Astrocyte of the spinal cord (primary cell): ENCODE measurements around the gene SERPINB3.
"Not testable (repeated sequence)": the region's sequence is repeated elsewhere in the genome, so short reads cannot be mapped to it uniquely, and the experiment has no call there.

ENCODE experiments used
- DNase-seq: peaks from one replicate; pipeline ENCODE4 v3.0.0; 2011; ENCODE audit warnings: low read depth, low spot score
- H3K4me3 ChIP-seq: 2 replicates; pipeline ENCODE4 v1.5.1; 2011; ENCODE audit warnings: low read depth, mild to moderate bottlenecking, low read length, moderate library complexity
- CTCF ChIP-seq: IDR thresholded peaks from 2 replicates; pipeline ENCODE4 v1.5.1; 2012; ENCODE audit warnings: low read depth, mild to moderate bottlenecking, low read length, inconsistent platforms
- in situ Hi-C: cut with HindIII; loops from 2 replicates; pipeline ENCODE4 v1.10.0; 2017; ENCODE audit warnings: low sequenced_read_pairs

SERPINB3 gene

DNA sequence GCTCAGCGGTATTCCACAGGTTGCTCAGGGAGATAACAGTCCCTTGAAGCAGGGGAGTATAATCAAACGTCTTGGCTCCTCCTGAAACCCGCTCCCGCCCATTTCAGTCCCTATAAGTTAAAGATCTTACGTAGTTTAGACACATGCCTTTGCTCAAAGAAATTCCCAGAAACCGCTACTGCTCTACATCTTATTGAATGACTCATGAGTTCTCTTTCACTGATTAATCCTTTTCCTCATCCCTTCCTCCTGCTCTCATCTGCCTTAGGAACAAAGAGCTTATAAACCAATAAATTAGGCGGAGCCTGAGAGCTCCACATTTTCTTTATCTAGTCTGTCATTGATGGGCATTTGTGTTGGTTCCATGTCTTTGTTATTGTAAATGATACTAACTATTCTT, 13.5 kb downstream of the SERPINB3 start:
- in situ Hi-C loops: no loop called here
- no peak for DNase-seq
- H3K4me3 ChIP-seq: no peak overlapping the region
- TF ChIP-seq CTCF: no peak

DNA sequence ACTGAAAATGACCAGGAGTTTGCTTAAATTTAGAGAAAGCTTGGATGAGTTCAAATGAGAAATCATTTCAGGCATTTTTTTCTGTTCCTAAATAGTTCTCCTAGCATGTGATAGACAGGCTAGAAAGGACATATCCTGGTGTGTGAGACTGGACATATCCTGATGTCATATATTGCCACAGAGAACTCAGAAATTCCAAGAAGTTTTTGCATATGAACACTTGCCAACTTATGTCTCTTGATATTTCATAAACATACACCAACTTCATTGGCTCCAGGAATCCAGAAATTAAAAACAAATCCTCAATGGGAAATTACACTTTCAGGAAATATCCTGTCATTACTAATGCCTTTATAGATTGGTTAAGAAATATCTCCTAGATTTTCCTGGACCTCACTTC, 14.8 kb downstream of the SERPINB3 start:
- TF ChIP-seq CTCF: no peak
- no peak overlapping the region for H3K4me3 ChIP-seq
- in situ Hi-C loops: no loop called here
- no peak for DNase-seq

GRCh38 chr18:63644694-63645093, 17.0 kb downstream of the SERPINB3 start:
- DNase-seq, in situ Hi-C loops, H3K4me3 ChIP-seq: not testable (repeated sequence)

- DNase-seq, in situ Hi-C loops, H3K4me3 ChIP-seq: not testable (repeated sequence)
Measured at GRCh38 chr18:63644142-63644541, 17.6 kb downstream of the SERPINB3 start, which contains the start of gene SERPINB4. TSS of gene SERPINB4 (minus strand) at chr18:63644256. CDS start at chr18:63643577, 679 bp downstream.

GRCh38 chr18:63642668-63643356, 18.9 kb downstream of the SERPINB3 start:
- in situ Hi-C loops, DNase-seq, H3K4me3 ChIP-seq: not testable (repeated sequence)

DNA sequence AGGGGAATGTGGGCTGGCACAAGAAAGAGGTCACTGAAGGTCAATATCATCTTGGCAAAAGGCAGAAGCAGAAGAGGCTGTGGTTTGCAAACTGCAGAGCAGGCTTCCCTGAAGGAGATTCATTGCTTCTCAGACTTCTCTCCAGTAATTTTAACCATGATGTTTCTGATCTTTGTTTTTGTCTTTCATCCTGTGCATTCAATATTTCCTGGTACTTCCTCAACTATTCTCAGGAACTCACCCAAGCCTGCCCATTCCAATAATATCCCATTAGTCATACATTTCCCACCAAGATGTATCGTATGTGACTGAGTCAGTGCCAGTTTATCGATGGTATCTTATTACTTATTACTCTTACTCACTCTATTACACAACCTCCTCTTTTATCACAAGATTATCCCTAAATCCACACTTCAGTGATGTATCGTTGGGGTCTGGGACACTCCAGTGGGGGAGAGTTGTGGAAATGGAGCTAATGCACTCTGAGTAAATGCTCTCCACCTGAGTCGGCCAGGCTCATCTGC, 20.5 kb downstream of the SERPINB3 start:
- in situ Hi-C loops, DNase-seq, H3K4me3 ChIP-seq: not testable (repeated sequence)

- in situ Hi-C loops: no loop called here
- no peak for TF ChIP-seq CTCF
- no peak for DNase-seq
- H3K4me3 ChIP-seq: no peak overlapping the region
Measured at GRCh38 chr18:63637703-63638102, 24.0 kb downstream of the SERPINB3 start.

DNA sequence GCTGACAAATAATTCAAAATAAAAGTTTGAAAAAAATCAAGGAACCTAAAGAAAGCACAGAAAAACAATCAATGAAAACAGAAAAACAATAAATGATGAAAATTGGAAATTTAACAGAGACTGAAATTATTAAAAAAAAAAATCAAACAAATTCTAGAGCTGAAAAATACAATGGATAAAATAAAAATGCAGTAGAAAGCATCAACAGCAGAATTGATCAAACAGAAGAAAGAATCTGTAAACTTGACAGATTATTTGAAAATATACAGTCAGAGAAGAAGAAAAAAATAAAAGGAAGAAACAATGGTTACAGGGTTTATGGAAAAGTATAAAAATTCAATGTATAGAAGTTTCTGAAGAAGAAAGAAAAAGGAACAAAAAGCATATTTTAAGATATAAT, 33.9 kb downstream of the SERPINB3 start:
- DNase-seq: no peak
- no peak overlapping the region for H3K4me3 ChIP-seq
- in situ Hi-C loops: no loop called here
- no peak for TF ChIP-seq CTCF

GRCh38 chr18:63626431-63626830, 35.3 kb downstream of the SERPINB3 start:
- H3K4me3 ChIP-seq: no peak overlapping the region
- in situ Hi-C loops: no loop called here
- no peak for DNase-seq
- no peak for TF ChIP-seq CTCF
